Duodenal mucosa (tissue), 2 donors: ENCODE measurements around the gene WWOX.

Experiments used
- H3K27ac ChIP-seq: one replicate; pipeline ENCODE4 v1.7.0; 2013; ENCODE audit warnings: low read depth, low read length
- H3K27me3 ChIP-seq, 2 donors: one replicate each; pipeline ENCODE4 v1.7.0; 2013; ENCODE audit warnings: low read length in 2 of 2, control low read depth in 1 of 2; ENCODE audit not compliant: insufficient read depth in 2 of 2, control insufficient read depth in 1 of 2
- H3K36me3 ChIP-seq, 2 donors: one replicate each; pipeline ENCODE4 v1.7.0; 2013; ENCODE audit warnings: low read length in 2 of 2, control low read depth in 1 of 2; ENCODE audit not compliant: insufficient read depth in 2 of 2, control insufficient read depth in 1 of 2
- H3K4me1 ChIP-seq, 2 donors: one replicate each; pipeline ENCODE4 v1.7.0; 2013; ENCODE audit warnings: low read length in 2 of 2, control low read depth in 1 of 2; ENCODE audit not compliant: insufficient read depth in 2 of 2, control insufficient read depth in 1 of 2
- H3K4me3 ChIP-seq, 2 donors: one replicate each; pipeline ENCODE4 v1.7.0; 2013; ENCODE audit warnings: low read length in 2 of 2, low read depth in 1 of 2
- H3K9ac ChIP-seq, 2 donors: one replicate each; pipeline ENCODE4 v1.7.0; 2013; ENCODE audit warnings: low read length in 2 of 2, low read depth in 1 of 2
- H3K9me3 ChIP-seq, 2 donors: one replicate each; pipeline ENCODE4 v1.7.0; 2013; ENCODE audit warnings: low read length in 2 of 2, control low read depth in 1 of 2; ENCODE audit not compliant: control insufficient read depth in 1 of 2

Gene WWOX

GRCh38 chr16:79076047-79076767 lies 976.8 kb downstream of the WWOX start:
- Histone ChIP-seq H3K27me3 (no peaks in the 10 kb centered on the region), H3K4me3 (no peak overlapping the region), H3K9ac (no peak overlapping the region), H3K36me3 (no peaks in the 10 kb centered on the region), H3K4me1 (peaks cover 0 to 3% of the 10 kb centered on the region in 2 donors), H3K27ac (no peak overlapping the region), H3K9me3 (no peaks in the 10 kb centered on the region)

GRCh38 chr16:79077346-79077745 lies 977.9 kb downstream of the WWOX start:
- no peaks in the 10 kb centered on the region for H3K27me3 ChIP-seq
- no peak overlapping the region for H3K9ac ChIP-seq
- peaks cover 5 to 8% of the 10 kb centered on the region in 2 donors for H3K4me1 ChIP-seq
- H3K4me3 ChIP-seq: no peak overlapping the region
- H3K27ac ChIP-seq: no peak overlapping the region
- H3K9me3 ChIP-seq: no peaks in the 10 kb centered on the region
- H3K36me3 ChIP-seq: no peaks in the 10 kb centered on the region

GRCh38 chr16:79079656-79080420 lies 980.4 kb downstream of the WWOX start:
- Histone ChIP-seq H3K36me3 (no peaks in the 10 kb centered on the region), H3K27me3 (no peaks in the 10 kb centered on the region), H3K9me3 (no peaks in the 10 kb centered on the region), H3K4me3 (no peak overlapping the region), H3K27ac (no peak overlapping the region), H3K9ac (no peak overlapping the region), H3K4me1 (peaks cover 5 to 8% of the 10 kb centered on the region in 2 donors)

- Histone ChIP-seq H3K9me3 (no peaks in the 10 kb centered on the region), H3K27me3 (no peaks in the 10 kb centered on the region), H3K27ac (no peak overlapping the region), H3K9ac (no peak overlapping the region), H3K36me3 (no peaks in the 10 kb centered on the region), H3K4me1 (peaks cover 5 to 8% of the 10 kb centered on the region in 2 donors), H3K4me3 (no peak overlapping the region)
These were observed 982.0 kb downstream of the WWOX start for GRCh38 chr16:79081297-79082066.

GRCh38 chr16:79082970-79083369 lies 983.5 kb downstream of the WWOX start:
- Histone ChIP-seq H3K9ac (no peak overlapping the region), H3K9me3 (no peaks in the 10 kb centered on the region), H3K27ac (no peak overlapping the region), H3K4me3 (no peak overlapping the region), H3K27me3 (no peaks in the 10 kb centered on the region), H3K36me3 (no peaks in the 10 kb centered on the region), H3K4me1 (peaks cover 5 to 8% of the 10 kb centered on the region in 2 donors)

- H3K9me3 ChIP-seq: no peaks in the 10 kb centered on the region
- H3K4me3 ChIP-seq: no peak overlapping the region
- H3K36me3 ChIP-seq: no peaks in the 10 kb centered on the region
- H3K4me1 ChIP-seq: peaks cover 5 to 8% of the 10 kb centered on the region in 2 donors
- no peak overlapping the region for H3K9ac ChIP-seq
- no peaks in the 10 kb centered on the region for H3K27me3 ChIP-seq
- no peak overlapping the region for H3K27ac ChIP-seq
These were observed 984.2 kb downstream of the WWOX start for GRCh38 chr16:79083508-79084299.

GRCh38 chr16:79088971-79089370 lies 989.5 kb downstream of the WWOX start:
- H3K27ac ChIP-seq: no peak overlapping the region
- no peaks in the 10 kb centered on the region for H3K36me3 ChIP-seq
- no peaks in the 10 kb centered on the region for H3K27me3 ChIP-seq
- no peak overlapping the region for H3K9ac ChIP-seq
- no peak overlapping the region for H3K4me3 ChIP-seq
- H3K9me3 ChIP-seq: no peaks in the 10 kb centered on the region
- peaks cover 7 to 10% of the 10 kb centered on the region in 2 donors for H3K4me1 ChIP-seq

GRCh38 chr16:79089735-79090284 lies 990.4 kb downstream of the WWOX start:
- peaks cover 7 to 10% of the 10 kb centered on the region in 2 donors for H3K4me1 ChIP-seq
- no peak overlapping the region for H3K9ac ChIP-seq
- H3K4me3 ChIP-seq: peak overlapping the region in 1 of 2 donors; percentile 19
- no peaks in the 10 kb centered on the region for H3K36me3 ChIP-seq
- no peak overlapping the region for H3K27ac ChIP-seq
- H3K9me3 ChIP-seq: no peaks in the 10 kb centered on the region
- no peaks in the 10 kb centered on the region for H3K27me3 ChIP-seq

GRCh38 chr16:79090966-79091365 lies 991.5 kb downstream of the WWOX start:
- Histone ChIP-seq H3K27me3 (no peaks in the 10 kb centered on the region), H3K9me3 (no peaks in the 10 kb centered on the region), H3K36me3 (no peaks in the 10 kb centered on the region), H3K4me3 (no peak overlapping the region), H3K9ac (no peak overlapping the region), H3K4me1 (peaks cover 7 to 10% of the 10 kb centered on the region in 2 donors), H3K27ac (no peak overlapping the region)
